HG03103 (cell line): Measurements from ENCODE around the gene BTBD18.

Source experiments
- ATAC-seq: cut with Tn5 transposase; IDR thresholded peaks from one replicate; pipeline ENCODE4 v1.9.1; 2021; ENCODE audit warnings: low read depth; ENCODE audit not compliant: unreplicated experiment

Gene BTBD18

GRCh38 chr11:57776577-57777210, 25.1 kb upstream of the BTBD18 start:
- no peak for ATAC-seq

- ATAC-seq, result no peak
Observed at GRCh38 chr11:57776031-57776521, 24.5 kb upstream of the BTBD18 start.

- no peak for ATAC-seq
Observed at GRCh38 chr11:57775491-57775890, 23.9 kb upstream of the BTBD18 start.

GRCh38 chr11:57773026-57773598, 21.5 kb upstream of the BTBD18 start:
- no peak for ATAC-seq

- no peak for ATAC-seq
Observed at GRCh38 chr11:57772562-57772961, 20.9 kb upstream of the BTBD18 start.

- no peak for ATAC-seq
Observed at GRCh38 chr11:57771365-57771764, 19.7 kb upstream of the BTBD18 start.

- no peak for ATAC-seq
Observed at GRCh38 chr11:57770793-57771192, 19.2 kb upstream of the BTBD18 start.

GRCh38 chr11:57764972-57765371, 13.4 kb upstream of the BTBD18 start:
- ATAC-seq, result no peak

GRCh38 chr11:57764566-57764965, 12.9 kb upstream of the BTBD18 start:
- ATAC-seq, result no peak

GRCh38 chr11:57764021-57764420, 12.4 kb upstream of the BTBD18 start:
- no peak for ATAC-seq

- ATAC-seq, result no peak
Observed at GRCh38 chr11:57763568-57763967, 11.9 kb upstream of the BTBD18 start.

GRCh38 chr11:57762235-57762861, 10.7 kb upstream of the BTBD18 start:
- no peak for ATAC-seq

- peak; percentile 96 for ATAC-seq
Observed at GRCh38 chr11:57761301-57762234, 9.9 kb upstream of the BTBD18 start, which contains the start of gene CTNND1. Gene CTNND1 (plus strand): TSS chr11:57761802. CDS start chr11:57791479, 29,677 bp downstream.

GRCh38 chr11:57758174-57758573, 6.6 kb upstream of the BTBD18 start:
- no peak for ATAC-seq

GRCh38 chr11:57752954-57753353, 1.3 kb upstream of the BTBD18 start:
- ATAC-seq, result no peak

- no peak for ATAC-seq
Observed at GRCh38 chr11:57751176-57751575, 443 bp downstream of the BTBD18 start.

GRCh38 chr11:57746920-57747319, 4.7 kb downstream of the BTBD18 start:
- ATAC-seq, result no peak

- ATAC-seq, result no peak
Observed at GRCh38 chr11:57745206-57745605, 6.4 kb downstream of the BTBD18 start.

- no peak for ATAC-seq
Observed at GRCh38 chr11:57744357-57744756, 7.3 kb downstream of the BTBD18 start.

- no peak for ATAC-seq
Observed at GRCh38 chr11:57742087-57742452, 9.5 kb downstream of the BTBD18 start.
